ENCODE measurements around the gene EEF1AKMT3. TPM values are rescaled to one million over a fixed set of nuclear protein-coding genes. Genes with fewer than 3 reads are reported as not detected.

EEF1AKMT3 gene
- total RNA-seq, 1 donor from 2014 or later = 3.3 TPM

DNA sequence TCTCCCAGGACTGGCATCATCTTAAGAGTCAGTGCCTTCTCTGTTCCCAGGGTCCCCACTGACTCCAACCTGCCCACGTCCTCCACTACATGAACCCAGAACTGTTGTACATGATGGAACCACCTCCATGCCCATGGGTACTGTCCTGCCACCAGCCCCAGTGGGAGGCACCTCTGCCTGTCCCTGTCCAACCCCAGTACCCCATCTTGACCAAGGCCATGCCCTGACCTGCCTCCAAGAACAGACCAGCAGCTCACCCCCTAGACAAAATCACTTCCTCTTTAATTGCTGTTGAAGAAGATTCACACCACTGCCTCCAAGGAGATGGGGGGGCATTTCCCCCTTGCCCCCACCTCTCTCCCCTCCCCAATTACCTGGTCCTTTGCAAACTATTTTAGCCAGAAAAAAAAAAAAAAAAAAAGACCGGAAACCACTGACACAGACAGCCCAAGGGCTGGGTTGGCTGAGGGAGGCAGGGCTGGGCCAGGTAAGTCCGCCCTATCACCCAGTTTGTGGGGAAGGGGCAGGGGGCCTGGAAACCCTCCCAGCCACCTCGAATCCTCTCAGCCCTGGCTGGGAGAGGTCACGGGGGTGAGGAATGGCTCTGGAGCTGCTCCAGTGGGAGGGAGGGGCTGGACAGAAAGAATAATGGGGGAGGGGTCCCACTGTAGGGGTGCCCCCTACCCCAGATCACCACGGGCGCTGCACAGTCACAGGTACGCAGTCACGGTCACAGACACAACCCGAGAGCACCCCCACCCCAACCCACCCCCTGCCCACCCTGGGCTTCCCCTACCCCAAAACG, 47.3 kb upstream of the EEF1AKMT3 start:
- H3K27ac Mint-ChIP-seq (ENCODE audit: unreplicated experiment) = no peak overlapping the region
- H3K4me3 Mint-ChIP-seq (ENCODE audit: unreplicated experiment) = peak overlapping the region; percentile 38
- H3K9me3 Mint-ChIP-seq (ENCODE audit: unreplicated experiment) = peaks cover 16% of the 10 kb centered on the region
- H3K36me3 Mint-ChIP-seq (ENCODE audit: unreplicated experiment) = peaks cover 14% of the 10 kb centered on the region
- H3K27me3 Mint-ChIP-seq (ENCODE audit: unreplicated experiment) = peaks cover 24% of the 10 kb centered on the region
- TF ChIP-seq, protein P1, sequence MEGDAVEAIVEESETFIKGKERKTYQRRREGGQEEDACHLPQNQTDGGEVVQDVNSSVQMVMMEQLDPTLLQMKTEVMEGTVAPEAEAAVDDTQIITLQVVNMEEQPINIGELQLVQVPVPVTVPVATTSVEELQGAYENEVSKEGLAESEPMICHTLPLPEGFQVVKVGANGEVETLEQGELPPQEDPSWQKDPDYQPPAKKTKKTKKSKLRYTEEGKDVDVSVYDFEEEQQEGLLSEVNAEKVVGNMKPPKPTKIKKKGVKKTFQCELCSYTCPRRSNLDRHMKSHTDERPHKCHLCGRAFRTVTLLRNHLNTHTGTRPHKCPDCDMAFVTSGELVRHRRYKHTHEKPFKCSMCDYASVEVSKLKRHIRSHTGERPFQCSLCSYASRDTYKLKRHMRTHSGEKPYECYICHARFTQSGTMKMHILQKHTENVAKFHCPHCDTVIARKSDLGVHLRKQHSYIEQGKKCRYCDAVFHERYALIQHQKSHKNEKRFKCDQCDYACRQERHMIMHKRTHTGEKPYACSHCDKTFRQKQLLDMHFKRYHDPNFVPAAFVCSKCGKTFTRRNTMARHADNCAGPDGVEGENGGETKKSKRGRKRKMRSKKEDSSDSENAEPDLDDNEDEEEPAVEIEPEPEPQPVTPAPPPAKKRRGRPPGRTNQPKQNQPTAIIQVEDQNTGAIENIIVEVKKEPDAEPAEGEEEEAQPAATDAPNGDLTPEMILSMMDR (IDR thresholded peaks at IDR 0.05; ENCODE audit: partially characterized antibody, unreplicated experiment) = no peak
- DNase-seq = no peak
- peaks cover 12% of the 10 kb centered on the region for H3K4me1 Mint-ChIP-seq (ENCODE audit: low read depth, unreplicated experiment)

DNA sequence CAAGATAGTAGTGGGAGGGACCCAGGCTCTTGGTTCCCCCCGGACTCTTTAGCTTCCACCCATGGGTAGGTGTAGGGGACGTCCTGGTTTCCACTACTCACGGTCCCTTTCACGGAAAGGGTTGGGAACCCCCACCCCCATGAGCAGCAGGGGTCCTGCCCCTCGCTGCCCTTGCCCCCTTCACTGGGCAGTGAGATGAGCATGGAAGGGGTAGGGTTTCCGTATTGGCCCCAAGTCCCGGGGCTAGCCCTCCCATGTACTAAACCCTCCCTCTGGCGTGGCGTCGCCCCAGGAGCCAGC, 46.6 kb upstream of the EEF1AKMT3 start:
- Mint-ChIP-seq H3K4me1 (ENCODE audit: low read depth, unreplicated experiment) (peaks cover 12% of the 10 kb centered on the region), H3K27ac (ENCODE audit: unreplicated experiment) (no peak overlapping the region), H3K27me3 (ENCODE audit: unreplicated experiment) (peaks cover 27% of the 10 kb centered on the region), H3K36me3 (ENCODE audit: unreplicated experiment) (peaks cover 14% of the 10 kb centered on the region), H3K4me3 (ENCODE audit: unreplicated experiment) (no peak overlapping the region), H3K9me3 (ENCODE audit: unreplicated experiment) (peaks cover 16% of the 10 kb centered on the region)
- DNase-seq = no peak
- TF ChIP-seq, protein P1 (IDR thresholded peaks at IDR 0.05; ENCODE audit: partially characterized antibody, unreplicated experiment) = no peak

DNA sequence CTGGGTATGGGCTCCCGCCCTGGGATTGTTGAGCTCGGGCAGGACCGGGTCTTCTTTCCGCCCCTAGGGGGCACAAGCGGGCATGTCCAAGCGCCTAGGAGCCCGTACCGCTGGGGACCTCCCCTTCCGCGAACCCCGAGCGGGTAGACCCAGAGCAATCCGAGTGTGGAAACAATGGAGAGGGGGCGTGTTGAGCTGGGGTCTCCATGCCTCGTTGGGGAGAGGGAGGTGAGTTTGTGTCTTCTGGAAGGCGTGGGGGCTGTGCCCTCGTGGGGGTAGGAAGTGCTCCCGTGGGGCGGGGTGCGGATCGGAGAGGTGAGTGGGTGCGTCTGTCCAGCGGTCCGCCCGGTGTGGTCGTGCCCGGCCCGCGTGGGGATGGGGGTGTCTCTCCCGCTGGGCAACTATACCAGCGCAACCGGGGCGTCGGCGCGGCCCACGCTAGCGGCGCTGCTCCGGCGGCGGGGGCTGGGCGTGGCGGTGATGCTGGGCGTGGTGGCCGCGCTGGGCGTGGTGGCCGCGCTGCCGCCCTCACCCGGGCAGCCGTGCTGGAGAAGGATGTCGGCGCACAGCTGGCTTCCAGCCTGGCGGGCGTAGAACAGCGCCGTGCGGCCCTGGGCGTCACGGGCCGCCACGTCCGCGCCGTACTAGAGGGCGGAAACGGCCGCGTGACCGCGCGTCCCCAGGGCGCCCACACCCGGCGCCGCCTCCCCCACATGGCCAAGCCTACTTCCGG, 46.1 kb upstream of the EEF1AKMT3 start:
- H3K27ac Mint-ChIP-seq (ENCODE audit: unreplicated experiment) = peak overlapping the region; percentile 88
- peak; percentile 89 for DNase-seq
- TF ChIP-seq, protein P1 (IDR thresholded peaks at IDR 0.05; ENCODE audit: partially characterized antibody, unreplicated experiment) = peak; percentile 78
- peaks cover 15% of the 10 kb centered on the region for H3K36me3 Mint-ChIP-seq (ENCODE audit: unreplicated experiment)
- H3K27me3 Mint-ChIP-seq (ENCODE audit: unreplicated experiment) = peaks cover 31% of the 10 kb centered on the region
- H3K9me3 Mint-ChIP-seq (ENCODE audit: unreplicated experiment) = peaks cover 15% of the 10 kb centered on the region
- peak overlapping the region; percentile 95 for H3K4me3 Mint-ChIP-seq (ENCODE audit: unreplicated experiment)
- peaks cover 12% of the 10 kb centered on the region for H3K4me1 Mint-ChIP-seq (ENCODE audit: low read depth, unreplicated experiment)

DNA sequence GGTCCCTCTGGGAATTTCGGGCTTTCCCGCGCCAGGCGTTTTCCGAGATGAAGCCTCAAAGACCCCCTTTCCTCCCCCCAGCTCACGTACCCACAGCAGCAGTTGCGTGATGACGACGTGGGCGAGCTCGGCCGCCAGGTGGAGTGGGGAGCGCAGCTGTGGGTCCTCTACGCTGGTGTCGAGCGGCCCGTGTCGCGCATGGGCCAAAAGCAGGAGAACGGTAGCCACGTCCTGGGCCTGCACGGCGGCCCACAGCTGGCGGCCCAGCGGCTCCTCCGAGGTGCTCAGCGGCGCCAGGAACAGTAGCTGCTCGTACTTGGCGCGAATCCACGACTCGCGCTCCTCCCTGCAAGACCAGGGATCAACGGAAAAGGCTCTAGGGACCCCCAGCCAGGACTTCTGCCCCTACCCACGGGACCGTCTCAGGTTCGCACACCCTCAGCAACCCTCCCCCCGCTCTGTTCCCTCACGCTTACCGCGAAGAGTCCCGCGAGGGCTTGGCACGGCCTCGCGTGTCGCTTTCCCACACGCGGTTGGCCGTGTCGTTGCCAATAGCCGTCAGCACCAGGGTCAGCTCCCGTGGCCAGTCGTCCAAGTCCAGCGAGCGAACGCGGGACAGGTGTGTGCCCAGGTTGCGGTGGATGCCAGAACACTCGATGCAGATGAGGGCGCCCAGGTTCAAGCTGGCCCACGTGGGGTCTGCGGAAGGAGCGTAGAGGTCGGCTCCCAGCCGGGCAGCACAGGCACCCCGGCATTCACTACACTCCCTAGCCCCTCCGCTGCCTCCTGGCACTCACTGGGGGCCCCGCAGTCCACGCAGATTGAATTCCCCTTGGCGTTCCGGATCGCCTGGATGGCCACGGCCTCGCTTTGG, 45.3 kb upstream of the EEF1AKMT3 start:
- Mint-ChIP-seq H3K4me3 (ENCODE audit: unreplicated experiment) (no peak overlapping the region), H3K27me3 (ENCODE audit: unreplicated experiment) (peaks cover 31% of the 10 kb centered on the region), H3K36me3 (ENCODE audit: unreplicated experiment) (peaks cover 19% of the 10 kb centered on the region), H3K4me1 (ENCODE audit: low read depth, unreplicated experiment) (peaks cover 12% of the 10 kb centered on the region), H3K27ac (ENCODE audit: unreplicated experiment) (no peak overlapping the region), H3K9me3 (ENCODE audit: unreplicated experiment) (peaks cover 15% of the 10 kb centered on the region)
- peak; percentile 42 for DNase-seq
- TF ChIP-seq, protein P1 (IDR thresholded peaks at IDR 0.05; ENCODE audit: partially characterized antibody, unreplicated experiment) = no peak

Measured in glutamatergic neuron (in vitro differentiated cells).